GM12864 (cell line): ENCODE measurements around the gene TIMM29.
A peak's percentile ranks its signal among the peaks of the same experiment; 100 is the strongest.

Source experiments
- DNase-seq: peaks from one replicate; pipeline ENCODE4 v3.0.0-alpha.2; 2011; ENCODE audit warnings: low read depth
- H3K4me3 ChIP-seq: 2 replicates; pipeline ENCODE4 v1.5.1; 2011; ENCODE audit warnings: mild to moderate bottlenecking, low read depth, low read length, control low read depth
- TF ChIP-seq, protein P1 (sequence below): IDR thresholded peaks from 2 replicates; pipeline ENCODE4 v1.5.1; 2011; ENCODE audit warnings: low read depth, mild to moderate bottlenecking, moderate library complexity, low read length, control low read depth, inconsistent platforms; ENCODE audit errors: missing control alignments

The TIMM29 gene

DNA sequence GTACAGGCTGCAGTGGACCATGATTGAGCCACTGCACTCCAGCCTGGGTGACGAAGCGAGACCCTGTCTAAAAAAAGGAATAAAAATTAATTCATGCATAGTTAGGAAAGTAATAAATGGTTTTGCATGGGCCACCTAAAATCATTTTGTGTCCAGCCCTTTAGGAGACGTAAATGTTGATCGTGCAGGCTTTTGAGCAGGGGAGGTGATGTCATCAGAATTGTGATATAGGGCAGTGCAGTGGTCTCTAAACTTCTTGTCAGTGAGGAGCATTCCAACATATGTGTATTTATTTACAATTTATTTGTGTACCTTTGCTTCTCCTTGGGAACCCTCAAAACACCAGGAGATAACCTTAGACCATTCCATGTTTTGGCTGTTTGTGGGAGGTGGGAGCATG is 35.3 kb downstream of the TIMM29 start:
- DNase-seq: no peak
- TF ChIP-seq, protein P1, sequence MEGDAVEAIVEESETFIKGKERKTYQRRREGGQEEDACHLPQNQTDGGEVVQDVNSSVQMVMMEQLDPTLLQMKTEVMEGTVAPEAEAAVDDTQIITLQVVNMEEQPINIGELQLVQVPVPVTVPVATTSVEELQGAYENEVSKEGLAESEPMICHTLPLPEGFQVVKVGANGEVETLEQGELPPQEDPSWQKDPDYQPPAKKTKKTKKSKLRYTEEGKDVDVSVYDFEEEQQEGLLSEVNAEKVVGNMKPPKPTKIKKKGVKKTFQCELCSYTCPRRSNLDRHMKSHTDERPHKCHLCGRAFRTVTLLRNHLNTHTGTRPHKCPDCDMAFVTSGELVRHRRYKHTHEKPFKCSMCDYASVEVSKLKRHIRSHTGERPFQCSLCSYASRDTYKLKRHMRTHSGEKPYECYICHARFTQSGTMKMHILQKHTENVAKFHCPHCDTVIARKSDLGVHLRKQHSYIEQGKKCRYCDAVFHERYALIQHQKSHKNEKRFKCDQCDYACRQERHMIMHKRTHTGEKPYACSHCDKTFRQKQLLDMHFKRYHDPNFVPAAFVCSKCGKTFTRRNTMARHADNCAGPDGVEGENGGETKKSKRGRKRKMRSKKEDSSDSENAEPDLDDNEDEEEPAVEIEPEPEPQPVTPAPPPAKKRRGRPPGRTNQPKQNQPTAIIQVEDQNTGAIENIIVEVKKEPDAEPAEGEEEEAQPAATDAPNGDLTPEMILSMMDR: no peak
- H3K4me3 ChIP-seq: peak overlapping the region; percentile 23; the same call in 1 of the 2 replicates

DNA sequence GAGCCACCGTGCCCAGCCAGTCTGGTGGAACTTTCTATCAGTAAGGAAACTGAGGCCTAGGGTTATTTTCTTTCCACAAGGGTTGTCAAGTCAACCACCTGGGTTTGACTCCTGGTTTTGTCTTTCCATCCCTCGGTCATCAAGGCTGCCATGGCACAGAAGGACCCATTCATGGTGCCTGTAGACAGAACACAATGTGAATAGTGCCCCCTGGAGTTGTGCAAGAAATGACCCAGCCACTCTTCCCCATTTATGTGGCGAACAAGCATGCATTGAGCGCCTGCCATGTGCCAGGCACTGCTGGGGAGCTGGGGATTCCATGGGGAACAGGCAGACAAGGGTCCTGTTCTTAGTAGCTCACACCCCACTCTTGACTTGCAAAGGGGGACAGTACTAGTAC is 36.3 kb downstream of the TIMM29 start:
- no peak for DNase-seq
- TF ChIP-seq, protein P1: peak; percentile 10
- no peak overlapping the region for H3K4me3 ChIP-seq

DNA sequence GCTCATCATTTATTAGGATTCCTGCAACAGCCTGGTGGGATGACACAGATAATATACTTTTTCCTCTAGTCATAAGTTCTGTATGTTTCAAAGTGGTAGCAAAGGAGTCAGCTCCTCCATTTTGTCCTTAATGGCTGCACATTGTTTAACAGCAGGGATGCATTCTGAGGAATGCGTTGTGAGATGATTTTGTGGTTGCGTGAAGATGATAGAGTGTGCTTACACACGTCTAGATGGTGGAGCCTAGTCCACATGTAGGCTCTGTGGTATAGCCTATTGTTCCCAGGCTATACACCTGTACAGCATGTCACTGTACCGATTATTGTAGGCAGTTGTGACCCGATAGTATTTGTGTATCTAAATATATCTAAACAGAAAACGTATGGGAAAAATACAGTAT is 36.8 kb downstream of the TIMM29 start:
- TF ChIP-seq, protein P1: no peak
- no peak overlapping the region for H3K4me3 ChIP-seq
- DNase-seq: no peak

DNA sequence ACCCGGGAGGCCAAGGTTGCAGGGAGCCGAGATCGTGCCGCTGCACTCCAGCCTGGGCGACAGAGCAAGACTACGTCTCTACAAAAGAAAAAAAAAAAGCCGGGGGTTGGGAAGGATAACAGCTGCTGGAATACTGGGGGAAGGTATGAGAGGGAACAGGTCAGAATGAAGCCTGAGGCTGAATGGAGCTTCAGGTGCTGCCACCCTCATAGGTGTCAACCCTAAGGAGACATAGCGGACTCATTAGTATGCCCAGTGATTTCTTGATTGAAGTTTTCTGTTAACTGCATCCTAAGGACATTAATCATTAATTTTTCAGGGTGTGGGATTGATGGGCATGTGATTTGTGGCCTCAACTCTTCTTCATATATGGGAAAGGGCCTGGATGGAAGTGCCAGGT is 38.2 kb downstream of the TIMM29 start:
- no peak for DNase-seq
- TF ChIP-seq, protein P1: no peak
- H3K4me3 ChIP-seq: no peak overlapping the region

DNA sequence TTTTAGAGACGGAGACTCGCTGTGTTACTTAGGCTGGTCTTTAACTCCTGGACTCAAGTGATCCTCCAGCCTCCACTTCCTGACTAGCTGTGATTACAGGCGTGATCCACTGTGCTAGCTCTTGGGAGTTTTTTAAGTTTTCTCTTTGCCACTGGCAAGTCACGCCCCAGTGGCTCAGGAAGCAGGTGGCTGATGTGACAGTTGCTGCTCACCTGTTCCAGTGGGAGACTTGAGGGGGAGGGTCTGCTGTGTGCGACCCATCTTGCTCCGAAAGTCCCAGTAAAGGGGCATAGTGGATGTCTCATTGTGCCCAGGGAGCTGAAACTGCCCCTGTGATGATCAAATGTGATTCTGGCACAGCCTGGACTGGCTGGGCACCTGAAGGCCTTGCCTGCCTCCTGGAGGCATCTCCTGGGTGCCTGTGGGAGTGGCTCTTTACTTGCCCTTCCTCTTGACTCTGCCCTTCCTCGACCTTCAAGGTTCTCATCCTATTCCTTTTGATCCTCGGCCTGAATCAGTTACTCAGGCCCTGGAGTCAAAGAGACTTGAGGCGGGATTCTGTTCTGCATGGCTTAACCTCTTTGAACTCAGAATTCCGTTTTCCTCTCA is 40.0 kb downstream of the TIMM29 start:
- peak overlapping the region; percentile 6; the same call in 1 of the 2 replicates for H3K4me3 ChIP-seq
- TF ChIP-seq, protein P1: peak; percentile 23
- no peak for DNase-seq

DNA sequence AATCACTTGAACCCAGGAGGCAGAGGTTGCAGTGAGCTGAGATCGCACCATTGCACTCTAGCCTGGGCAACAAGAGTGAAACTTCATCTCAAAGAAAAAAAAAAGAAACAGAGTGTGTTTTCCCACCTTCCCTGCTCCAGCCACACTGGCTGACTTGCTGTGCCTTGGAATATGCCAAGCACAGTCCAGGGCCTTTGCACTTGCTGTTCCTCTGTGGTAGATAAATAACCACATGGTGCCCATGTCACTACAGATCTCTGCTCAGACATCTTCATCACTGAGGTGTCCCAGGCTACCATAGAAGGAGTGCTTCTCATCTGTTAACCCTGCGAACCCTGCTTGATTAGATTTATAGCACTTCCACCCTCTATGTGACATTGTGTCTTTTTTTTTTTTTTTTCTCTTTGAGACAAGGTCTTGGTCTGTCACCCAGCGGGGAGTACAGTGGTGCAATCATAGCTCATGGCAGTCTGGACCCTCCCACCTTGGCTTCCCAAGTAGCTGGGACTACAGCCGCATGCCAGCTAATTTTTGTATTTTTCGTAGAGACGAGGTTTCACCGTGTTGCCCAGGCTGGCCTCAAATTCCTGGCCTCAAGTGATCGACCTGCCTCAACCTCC is 42.6 kb downstream of the TIMM29 start:
- TF ChIP-seq, protein P1: no peak
- no peak for DNase-seq
- no peak overlapping the region for H3K4me3 ChIP-seq
